ENCODE data around the gene ATP8B3. TPM values are rescaled to one million over a fixed set of nuclear protein-coding genes. Genes with fewer than 3 reads are reported as not detected.

Gene ATP8B3
- total and polyA plus RNA-seq, 9 of the 15 experiments (the other 6 are each of a cell fraction or from before 2014, with no cell fraction given) = 1.2 to 12.3 (median 3.8) TPM

DNA sequence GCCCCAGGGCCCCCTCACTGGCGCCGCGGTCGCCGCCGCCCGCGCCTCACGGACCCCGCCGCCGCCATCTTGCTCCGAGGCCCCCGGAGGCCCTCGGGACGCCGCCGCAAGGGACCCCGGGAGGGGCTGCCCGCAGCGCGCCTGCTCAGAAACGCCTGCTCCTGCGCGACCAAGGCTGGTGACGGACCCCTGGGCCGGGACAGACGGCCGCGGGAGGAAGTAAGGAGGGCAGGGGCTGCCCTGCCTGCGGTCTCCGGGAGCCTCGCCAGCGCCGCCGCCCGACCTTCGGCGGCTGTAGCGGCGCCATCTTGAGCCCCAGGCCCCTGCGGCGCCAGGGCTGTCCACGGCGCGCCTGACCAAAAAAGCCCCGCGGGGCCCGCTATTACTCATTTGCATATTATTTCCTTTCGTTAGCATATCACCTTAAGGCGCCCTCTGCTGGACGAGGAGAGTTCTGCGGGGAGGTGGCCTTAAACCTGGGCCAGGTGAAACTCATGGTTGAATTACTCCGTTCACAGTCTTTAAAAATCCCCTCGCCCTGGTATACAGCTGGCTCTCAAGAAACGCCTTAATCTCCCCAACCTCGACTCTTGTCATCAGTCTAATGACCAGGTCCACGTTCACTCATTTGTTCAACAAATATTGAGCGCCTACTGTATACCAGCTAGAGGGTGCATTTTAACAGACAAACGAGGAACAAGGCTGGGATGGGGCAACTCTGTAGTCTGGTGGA is 36.5 kb upstream of the ATP8B3 start, which contains the start of gene REXO1 (continued):
- TF ChIP-seq GABPB2 (CRISPR knock-in tag; conservative IDR thresholded peaks at IDR 0.05) (no peak), ZNF668 (CRISPR knock-in tag; IDR thresholded peaks at IDR 0.05) (no peak), ZNF217 (CRISPR knock-in tag; IDR thresholded peaks at IDR 0.05) (no peak), HDAC1 (IDR thresholded peaks at IDR 0.05) (no peak; a peak in 1 of 4 replicates), POLR2G (IDR thresholded peaks at IDR 0.05; ENCODE audit: low read depth, low read length) (peak; percentile 89), TAL1 (IDR thresholded peaks at IDR 0.05) (no peak), KAT7 (CRISPR knock-in tag; IDR thresholded peaks at IDR 0.05; ENCODE audit: borderline replicate concordance) (no peak; the same call in 1 of the 2 replicates), TGIF2 (CRISPR knock-in tag; IDR thresholded peaks at IDR 0.05) (no peak), BDP1 (IDR thresholded peaks at IDR 0.05; ENCODE audit: insufficient read depth, insufficient read length) (no peak), EHMT2 (IDR thresholded peaks at IDR 0.05) (no peak), SNRNP70 (optimal IDR thresholded peaks at IDR 0.05; ENCODE audit: low read depth, low read length) (no peak), POLR3G (IDR thresholded peaks at IDR 0.05; ENCODE audit: extremely low read depth, insufficient read length, insufficient replicate concordance) (no peak), MAFK (IDR thresholded peaks at IDR 0.05; ENCODE audit: low read length) (no peak), SMARCB1 (IDR thresholded peaks at IDR 0.05; ENCODE audit: insufficient read length, low read depth) (no peak), ZNF79 (CRISPR knock-in tag; IDR thresholded peaks at IDR 0.05; ENCODE audit: low read depth) (no peak), KLF10 (CRISPR knock-in tag; IDR thresholded peaks at IDR 0.05) (no peak), PHB (CRISPR knock-in tag; IDR thresholded peaks at IDR 0.05) (no peak; the same call in 1 of the 2 replicates), ESRRA (IDR thresholded peaks at IDR 0.05; ENCODE audit: borderline replicate concordance, low read depth) (peak; percentile 85), ZNF717 (CRISPR knock-in tag; IDR thresholded peaks at IDR 0.05) (no peak), EZH2 (IDR thresholded peaks at IDR 0.05; ENCODE audit: borderline replicate concordance, low read depth, low read length) (no peak)
- TF ChIP-seq, protein P1, sequence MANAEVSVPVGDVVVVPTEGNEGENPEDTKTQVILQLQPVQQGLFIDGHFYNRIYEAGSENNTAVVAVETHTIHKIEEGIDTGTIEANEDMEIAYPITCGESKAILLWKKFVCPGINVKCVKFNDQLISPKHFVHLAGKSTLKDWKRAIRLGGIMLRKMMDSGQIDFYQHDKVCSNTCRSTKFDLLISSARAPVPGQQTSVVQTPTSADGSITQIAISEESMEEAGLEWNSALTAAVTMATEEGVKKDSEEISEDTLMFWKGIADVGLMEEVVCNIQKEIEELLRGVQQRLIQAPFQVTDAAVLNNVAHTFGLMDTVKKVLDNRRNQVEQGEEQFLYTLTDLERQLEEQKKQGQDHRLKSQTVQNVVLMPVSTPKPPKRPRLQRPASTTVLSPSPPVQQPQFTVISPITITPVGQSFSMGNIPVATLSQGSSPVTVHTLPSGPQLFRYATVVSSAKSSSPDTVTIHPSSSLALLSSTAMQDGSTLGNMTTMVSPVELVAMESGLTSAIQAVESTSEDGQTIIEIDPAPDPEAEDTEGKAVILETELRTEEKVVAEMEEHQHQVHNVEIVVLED (CRISPR knock-in tag; IDR thresholded peaks at IDR 0.05) = peak; percentile 66
- TF ChIP-seq, protein P2, sequence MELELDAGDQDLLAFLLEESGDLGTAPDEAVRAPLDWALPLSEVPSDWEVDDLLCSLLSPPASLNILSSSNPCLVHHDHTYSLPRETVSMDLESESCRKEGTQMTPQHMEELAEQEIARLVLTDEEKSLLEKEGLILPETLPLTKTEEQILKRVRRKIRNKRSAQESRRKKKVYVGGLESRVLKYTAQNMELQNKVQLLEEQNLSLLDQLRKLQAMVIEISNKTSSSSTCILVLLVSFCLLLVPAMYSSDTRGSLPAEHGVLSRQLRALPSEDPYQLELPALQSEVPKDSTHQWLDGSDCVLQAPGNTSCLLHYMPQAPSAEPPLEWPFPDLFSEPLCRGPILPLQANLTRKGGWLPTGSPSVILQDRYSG (tag; conservative IDR thresholded peaks at IDR 0.05; ENCODE audit: low read depth) = no peak
- TF ChIP-seq, protein P3, sequence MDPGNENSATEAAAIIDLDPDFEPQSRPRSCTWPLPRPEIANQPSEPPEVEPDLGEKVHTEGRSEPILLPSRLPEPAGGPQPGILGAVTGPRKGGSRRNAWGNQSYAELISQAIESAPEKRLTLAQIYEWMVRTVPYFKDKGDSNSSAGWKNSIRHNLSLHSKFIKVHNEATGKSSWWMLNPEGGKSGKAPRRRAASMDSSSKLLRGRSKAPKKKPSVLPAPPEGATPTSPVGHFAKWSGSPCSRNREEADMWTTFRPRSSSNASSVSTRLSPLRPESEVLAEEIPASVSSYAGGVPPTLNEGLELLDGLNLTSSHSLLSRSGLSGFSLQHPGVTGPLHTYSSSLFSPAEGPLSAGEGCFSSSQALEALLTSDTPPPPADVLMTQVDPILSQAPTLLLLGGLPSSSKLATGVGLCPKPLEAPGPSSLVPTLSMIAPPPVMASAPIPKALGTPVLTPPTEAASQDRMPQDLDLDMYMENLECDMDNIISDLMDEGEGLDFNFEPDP (CRISPR knock-in tag; IDR thresholded peaks at IDR 0.05) = 0 out of 2 replicates have a peak, but pooled peaks have one; percentile 48
- TF ChIP-seq, protein P4, sequence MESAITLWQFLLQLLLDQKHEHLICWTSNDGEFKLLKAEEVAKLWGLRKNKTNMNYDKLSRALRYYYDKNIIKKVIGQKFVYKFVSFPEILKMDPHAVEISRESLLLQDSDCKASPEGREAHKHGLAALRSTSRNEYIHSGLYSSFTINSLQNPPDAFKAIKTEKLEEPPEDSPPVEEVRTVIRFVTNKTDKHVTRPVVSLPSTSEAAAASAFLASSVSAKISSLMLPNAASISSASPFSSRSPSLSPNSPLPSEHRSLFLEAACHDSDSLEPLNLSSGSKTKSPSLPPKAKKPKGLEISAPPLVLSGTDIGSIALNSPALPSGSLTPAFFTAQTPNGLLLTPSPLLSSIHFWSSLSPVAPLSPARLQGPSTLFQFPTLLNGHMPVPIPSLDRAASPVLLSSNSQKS (CRISPR knock-in tag; IDR thresholded peaks at IDR 0.05) = no peak
- TF ChIP-seq, protein P5, sequence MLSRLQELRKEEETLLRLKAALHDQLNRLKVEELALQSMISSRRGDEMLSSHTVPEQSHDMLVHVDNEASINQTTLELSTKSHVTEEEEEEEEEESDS (CRISPR knock-in tag; IDR thresholded peaks at IDR 0.05) = no peak
